Stimulated activated CD8-positive, alpha-beta memory T cell treated with anti-CD3 and anti-CD28 coated beads, Interleukin-2, amount 100 ng/mL, for 1 hour (primary cell): Measurements from ENCODE around the gene FNIP2.

ENCODE experiments used
- DNase-seq, 2 donors: peaks; one replicate each; pipeline ENCODE4 v3.0.0-alpha.2; 2020; ENCODE audit warnings: low read depth in 2 of 2

The FNIP2 gene

GRCh38 chr4:158762553-158762952, 6.3 kb upstream of the FNIP2 start:
- no peak for DNase-seq

GRCh38 chr4:158763462-158763861, 5.4 kb upstream of the FNIP2 start:
- no peak for DNase-seq

- DNase-seq: no peak
Measured at GRCh38 chr4:158766434-158767044, 2.3 kb upstream of the FNIP2 start.

- no peak for DNase-seq
Measured at GRCh38 chr4:158767451-158767850, 1.4 kb upstream of the FNIP2 start.

GRCh38 chr4:158769175-158769921, 522 bp downstream of the FNIP2 start:
- peak in 1 of 2 donors; percentile 18 for DNase-seq

GRCh38 chr4:158770671-158771070, 1.8 kb downstream of the FNIP2 start:
- DNase-seq: no peak

- no peak for DNase-seq
Measured at GRCh38 chr4:158771776-158772175, 3.0 kb downstream of the FNIP2 start.

- no peak for DNase-seq
Measured at GRCh38 chr4:158775091-158775651, 6.3 kb downstream of the FNIP2 start.

- no peak for DNase-seq
Measured at GRCh38 chr4:158776106-158776505, 7.3 kb downstream of the FNIP2 start.

GRCh38 chr4:158777423-158778155, 8.8 kb downstream of the FNIP2 start:
- no peak for DNase-seq

- no peak for DNase-seq
Measured at GRCh38 chr4:158778156-158778711, 9.4 kb downstream of the FNIP2 start.

GRCh38 chr4:158778712-158779111, 9.9 kb downstream of the FNIP2 start:
- no peak for DNase-seq

- DNase-seq: no peak
Measured at GRCh38 chr4:158781963-158782362, 13.1 kb downstream of the FNIP2 start.

- no peak for DNase-seq
Measured at GRCh38 chr4:158782551-158783360, 13.9 kb downstream of the FNIP2 start.

- no peak for DNase-seq
Measured at GRCh38 chr4:158783785-158784184, 15.0 kb downstream of the FNIP2 start.

GRCh38 chr4:158785718-158786117, 16.9 kb downstream of the FNIP2 start:
- DNase-seq: no peak

GRCh38 chr4:158786121-158786601, 17.3 kb downstream of the FNIP2 start:
- DNase-seq: no peak

GRCh38 chr4:158786955-158787354, 18.1 kb downstream of the FNIP2 start:
- no peak for DNase-seq

- DNase-seq: no peak
Measured at GRCh38 chr4:158787709-158788475, 19.1 kb downstream of the FNIP2 start.

- no peak for DNase-seq
Measured at GRCh38 chr4:158788516-158788915, 19.7 kb downstream of the FNIP2 start.
